NT2/D1 (cell line): Measurements from ENCODE around the gene SRXN1.

ENCODE experiments used
- SUZ12 ChIP-seq: IDR thresholded peaks from 2 replicates; pipeline ENCODE4 v1.6.1; 2011; ENCODE audit not compliant: insufficient read length, insufficient read depth; ENCODE audit errors: extremely low read depth
- YY1 ChIP-seq: IDR thresholded peaks from 2 replicates; pipeline ENCODE4 v1.6.1; 2011; ENCODE audit not compliant: insufficient read length, insufficient read depth
- ZNF274 ChIP-seq: IDR thresholded peaks from 2 replicates; pipeline ENCODE4 v1.6.1; 2011; ENCODE audit warnings: mild to moderate bottlenecking, low read depth, low read length

DNA sequence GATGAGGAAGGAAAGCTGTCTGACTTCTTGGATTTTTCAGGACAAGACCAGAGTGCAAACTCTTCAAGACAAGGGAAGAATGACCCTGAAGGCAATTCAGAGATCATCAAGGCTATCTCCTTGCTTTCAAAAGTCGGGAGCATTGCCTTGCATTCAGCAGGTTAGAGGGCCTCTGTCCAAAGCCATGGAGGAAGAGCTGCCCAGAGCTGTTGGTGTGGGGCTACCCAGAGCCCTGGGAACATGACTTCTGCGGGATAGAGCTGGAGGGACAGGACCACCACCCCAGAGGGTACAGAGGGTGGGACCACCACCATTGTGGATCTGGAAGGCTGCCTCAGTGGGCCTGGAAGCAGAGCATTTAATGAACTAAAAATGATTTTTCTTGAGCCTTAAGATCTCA lies 5.2 kb upstream of the SRXN1 start:
- TF ChIP-seq SUZ12 (no peak), ZNF274 (no peak), YY1 (no peak)
